HG02798 (cell line): ENCODE measurements around the gene IPO13.

Experiments
- ATAC-seq: cut with Tn5 transposase; IDR thresholded peaks from one replicate; pipeline ENCODE4 v1.9.1; 2021; ENCODE audit warnings: mild to moderate bottlenecking; ENCODE audit not compliant: unreplicated experiment, poor library complexity

Gene IPO13

GRCh38 chr1:43925846-43926245 is 20.9 kb upstream of the IPO13 start:
- ATAC-seq: no peak

- no peak for ATAC-seq
These were observed 16.4 kb upstream of the IPO13 start for GRCh38 chr1:43930168-43930948.

GRCh38 chr1:43930949-43931275 is 15.8 kb upstream of the IPO13 start:
- ATAC-seq: no peak

- no peak for ATAC-seq
These were observed 14.8 kb upstream of the IPO13 start for GRCh38 chr1:43931711-43932660.

- no peak for ATAC-seq
These were observed 13.9 kb upstream of the IPO13 start for GRCh38 chr1:43932786-43933385.

GRCh38 chr1:43933386-43934100 is 13.2 kb upstream of the IPO13 start, which contains the start of gene ARTN:
ARTN (plus strand) TSS chr1:43933801; CDS start chr1:43935657, 1,856 bp downstream.
- ATAC-seq: no peak

GRCh38 chr1:43934101-43934985 is 12.4 kb upstream of the IPO13 start:
- ATAC-seq: no peak

GRCh38 chr1:43934986-43935324 is 11.8 kb upstream of the IPO13 start:
- no peak for ATAC-seq

- ATAC-seq: no peak
These were observed 10.9 kb upstream of the IPO13 start for GRCh38 chr1:43935711-43936427.

GRCh38 chr1:43936431-43937151 is 10.2 kb upstream of the IPO13 start:
- no peak for ATAC-seq

GRCh38 chr1:43937179-43937865 is 9.4 kb upstream of the IPO13 start:
- no peak for ATAC-seq

GRCh38 chr1:43938383-43938782 is 8.4 kb upstream of the IPO13 start:
- no peak for ATAC-seq

GRCh38 chr1:43938892-43939587 is 7.7 kb upstream of the IPO13 start:
- ATAC-seq: no peak

- no peak for ATAC-seq
These were observed 4.3 kb upstream of the IPO13 start for GRCh38 chr1:43942411-43942810.

GRCh38 chr1:43944860-43945259 is 1.9 kb upstream of the IPO13 start:
- ATAC-seq: no peak

GRCh38 chr1:43945674-43946235 is 995 bp upstream of the IPO13 start:
- ATAC-seq: no peak
